ENCODE measurements around the gene WBP2NL.
A peak's percentile ranks its signal among the peaks of the same experiment; 100 is the strongest.

Gene WBP2NL

GRCh38 chr22:41979423-41980250, 19.0 kb upstream of the WBP2NL start:
- no peak for DNase-seq

DNA sequence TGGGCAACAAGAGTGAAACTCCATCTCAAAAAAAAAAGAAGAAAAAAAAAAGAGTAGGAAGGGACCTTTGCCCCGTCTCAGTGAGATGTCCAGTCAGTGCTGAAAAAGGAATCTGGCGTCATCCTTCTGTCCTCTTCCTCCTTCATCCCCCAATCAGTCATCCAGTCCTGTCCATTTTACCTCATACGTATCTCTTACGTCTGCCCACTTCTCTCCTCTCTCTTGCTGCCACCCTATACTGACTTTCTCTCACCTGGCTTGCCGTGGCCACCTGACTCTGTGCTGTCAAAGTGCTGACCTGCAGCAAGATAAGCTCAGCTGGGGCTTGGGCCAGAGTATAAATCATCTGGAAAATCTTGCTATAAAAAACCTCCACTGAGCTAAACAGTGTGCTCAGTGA, 15.7 kb upstream of the WBP2NL start:
- no peak for DNase-seq

GRCh38 chr22:41983513-41984405, 14.8 kb upstream of the WBP2NL start:
- no peak for DNase-seq

GRCh38 chr22:41987276-41987675, 11.3 kb upstream of the WBP2NL start:
- DNase-seq, result no peak

- no peak for DNase-seq
These were observed 9.3 kb upstream of the WBP2NL start for GRCh38 chr22:41989246-41989645.

GRCh38 chr22:41991111-41991510, 7.5 kb upstream of the WBP2NL start:
- no peak for DNase-seq

DNA sequence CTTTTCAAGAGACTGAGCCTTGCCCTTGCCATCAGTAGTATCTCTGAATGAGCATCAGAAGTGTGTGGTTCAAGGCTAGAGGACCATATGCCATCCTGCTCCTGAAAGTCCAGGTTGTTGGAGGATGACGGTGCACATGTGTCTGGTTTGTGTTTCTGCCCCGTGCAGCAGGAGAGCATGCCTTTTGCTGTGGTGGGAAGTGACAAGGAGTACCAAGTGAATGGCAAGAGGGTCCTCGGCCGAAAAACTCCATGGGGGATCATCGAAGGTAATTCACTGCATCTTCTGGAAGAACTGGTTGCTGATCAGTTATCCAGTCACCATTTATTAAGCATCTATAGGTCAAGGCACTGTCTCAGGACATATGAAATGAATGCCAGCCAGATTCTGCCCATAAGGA, 6.1 kb upstream of the WBP2NL start:
- peak; percentile 21 for DNase-seq

DNA sequence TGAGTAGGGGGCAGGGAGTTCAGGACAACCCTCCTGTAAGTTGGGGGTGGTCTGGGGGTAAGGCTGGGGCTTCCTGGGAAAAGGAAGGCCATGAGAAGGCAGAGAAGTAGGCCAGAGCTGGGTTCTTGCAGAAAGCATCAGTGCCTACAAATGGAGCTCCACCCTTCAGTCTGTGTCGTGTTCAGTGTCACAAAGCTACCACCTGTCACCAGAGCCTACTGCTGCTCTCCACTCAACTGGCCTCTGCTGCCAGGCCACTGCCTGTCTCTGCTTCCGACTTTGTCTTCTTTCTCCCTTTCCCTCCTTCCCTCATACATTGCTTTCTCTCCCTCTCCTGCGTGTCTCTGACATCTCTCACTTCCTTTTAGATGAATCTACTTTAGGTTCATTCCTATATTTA, 3.4 kb upstream of the WBP2NL start:
- no peak for DNase-seq

GRCh38 chr22:41996826-41997225, 1.8 kb upstream of the WBP2NL start:
- peak; percentile 51 for DNase-seq

GRCh38 chr22:42000466-42000865, 1.9 kb downstream of the WBP2NL start:
- DNase-seq, result no peak

GRCh38 chr22:42001121-42001520, 2.5 kb downstream of the WBP2NL start:
- no peak for DNase-seq

DNA sequence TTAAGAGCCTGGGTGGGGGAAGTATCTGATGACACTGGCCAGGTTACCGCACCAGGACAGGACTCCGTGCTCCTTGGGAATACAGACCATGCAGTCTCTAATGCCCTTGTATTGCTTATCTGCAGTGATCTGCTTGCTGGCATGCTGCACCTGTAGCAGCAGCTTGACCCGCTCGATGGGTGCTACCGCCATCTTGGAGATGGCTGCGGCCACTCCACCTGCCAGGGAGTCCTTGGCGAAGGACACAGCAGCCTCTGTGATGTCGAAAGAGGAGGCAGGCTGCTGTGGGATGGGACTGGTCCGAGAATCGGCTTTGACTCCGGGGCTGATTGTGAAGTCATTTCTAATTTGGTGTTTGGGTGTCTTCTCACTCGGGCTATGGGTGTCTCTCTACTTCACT, 3.1 kb downstream of the WBP2NL start:
- no peak for DNase-seq

GRCh38 chr22:42007922-42008321, 9.3 kb downstream of the WBP2NL start:
- DNase-seq, result no peak

DNA sequence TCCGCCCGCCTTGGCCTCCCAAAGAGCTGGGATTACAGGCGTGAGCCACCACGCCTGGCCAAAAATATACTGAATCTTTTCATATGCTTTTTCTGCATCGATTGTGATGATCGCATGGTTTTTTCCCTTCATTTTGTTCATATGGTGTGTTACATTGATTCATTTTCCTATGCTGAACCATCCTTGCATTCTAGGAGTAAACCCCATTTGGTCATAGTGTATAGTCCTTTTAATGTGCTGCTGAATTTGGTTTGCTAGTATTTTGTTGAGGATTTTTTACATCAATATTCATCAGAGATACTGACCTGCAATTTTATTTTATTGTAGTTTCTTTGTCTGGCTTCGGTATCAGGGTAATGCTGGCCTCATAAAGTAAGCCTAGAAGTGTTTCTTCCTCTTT, 12.2 kb downstream of the WBP2NL start:
- DNase-seq, result no peak

- DNase-seq, result no peak
These were observed 14.8 kb downstream of the WBP2NL start for GRCh38 chr22:42013385-42013784.

- no peak for DNase-seq
These were observed 17.5 kb downstream of the WBP2NL start for GRCh38 chr22:42016111-42016510.

DNA sequence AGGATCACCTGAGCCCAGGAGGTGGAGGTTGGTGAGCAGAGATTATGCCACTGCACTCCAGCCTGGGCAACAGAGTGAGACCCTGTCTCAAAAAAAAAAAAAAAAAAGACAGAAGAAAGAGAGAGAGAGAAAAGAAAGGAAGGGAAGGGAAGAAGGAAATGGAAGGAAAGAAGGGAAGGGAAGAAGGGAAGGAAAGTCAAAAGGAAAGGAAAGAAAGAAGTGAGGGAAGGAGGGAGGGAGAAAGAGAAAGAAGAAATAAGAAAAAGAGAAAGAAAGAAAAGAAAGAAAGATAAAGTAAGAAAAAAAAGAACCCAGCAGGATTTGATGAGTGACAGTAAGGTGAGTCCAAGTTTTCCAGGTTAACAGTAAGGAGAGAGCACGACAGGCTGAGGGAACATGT, 19.6 kb downstream of the WBP2NL start:
- no peak for DNase-seq

- no peak for DNase-seq
These were observed 23.0 kb downstream of the WBP2NL start for GRCh38 chr22:42021571-42021970.

DNA sequence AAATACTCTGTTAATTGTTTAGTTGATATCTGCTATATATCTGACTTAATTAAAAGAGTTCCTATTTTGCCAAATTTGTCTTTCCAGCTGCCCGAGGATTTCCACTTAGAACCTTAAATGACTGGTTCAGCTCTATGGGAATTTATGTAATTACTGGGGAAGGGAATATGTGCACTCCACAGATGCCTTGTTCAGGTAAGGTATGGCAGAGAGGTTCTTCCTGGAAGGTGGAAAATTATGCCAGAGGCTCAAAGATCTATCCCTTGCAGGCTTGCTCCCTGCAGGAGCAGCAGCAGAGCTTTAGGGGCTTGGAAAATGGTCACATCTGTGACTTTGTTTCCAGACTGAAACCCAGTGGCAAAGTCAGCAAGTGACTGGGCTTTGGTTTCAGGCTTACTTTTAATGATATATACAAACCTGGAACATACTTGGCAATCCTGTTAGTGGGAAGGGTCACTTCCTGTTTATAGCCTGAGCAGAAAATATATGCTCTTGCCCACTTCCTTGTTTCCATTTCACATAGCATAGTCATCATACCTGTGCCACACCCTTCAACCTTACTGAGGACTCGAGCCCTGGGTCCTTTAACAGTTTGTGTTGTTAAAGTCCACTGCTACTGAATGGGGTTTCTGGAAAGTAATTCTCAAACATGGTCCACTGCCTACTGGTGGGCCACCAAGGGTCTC, 23.7 kb downstream of the WBP2NL start:
- no peak for DNase-seq

- no peak for DNase-seq
These were observed 26.8 kb downstream of the WBP2NL start for GRCh38 chr22:42025421-42025820.

DNA sequence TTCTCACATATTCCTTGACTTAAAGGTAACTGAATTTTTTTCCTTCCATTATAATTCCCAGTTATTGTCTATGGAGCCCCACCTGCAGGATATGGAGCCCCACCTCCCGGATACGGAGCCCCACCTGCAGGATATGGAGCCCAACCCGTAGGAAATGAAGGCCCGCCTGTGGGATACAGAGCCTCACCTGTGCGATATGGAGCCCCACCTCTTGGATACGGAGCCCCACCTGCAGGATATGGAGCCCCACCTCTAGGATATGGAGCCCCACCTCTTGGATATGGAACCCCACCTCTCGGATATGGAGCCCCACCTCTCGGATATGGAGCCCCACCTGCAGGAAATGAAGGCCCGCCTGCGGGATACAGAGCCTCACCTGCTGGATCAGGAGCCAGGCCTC, 28.1 kb downstream of the WBP2NL start:
- DNase-seq, result no peak

DNA sequence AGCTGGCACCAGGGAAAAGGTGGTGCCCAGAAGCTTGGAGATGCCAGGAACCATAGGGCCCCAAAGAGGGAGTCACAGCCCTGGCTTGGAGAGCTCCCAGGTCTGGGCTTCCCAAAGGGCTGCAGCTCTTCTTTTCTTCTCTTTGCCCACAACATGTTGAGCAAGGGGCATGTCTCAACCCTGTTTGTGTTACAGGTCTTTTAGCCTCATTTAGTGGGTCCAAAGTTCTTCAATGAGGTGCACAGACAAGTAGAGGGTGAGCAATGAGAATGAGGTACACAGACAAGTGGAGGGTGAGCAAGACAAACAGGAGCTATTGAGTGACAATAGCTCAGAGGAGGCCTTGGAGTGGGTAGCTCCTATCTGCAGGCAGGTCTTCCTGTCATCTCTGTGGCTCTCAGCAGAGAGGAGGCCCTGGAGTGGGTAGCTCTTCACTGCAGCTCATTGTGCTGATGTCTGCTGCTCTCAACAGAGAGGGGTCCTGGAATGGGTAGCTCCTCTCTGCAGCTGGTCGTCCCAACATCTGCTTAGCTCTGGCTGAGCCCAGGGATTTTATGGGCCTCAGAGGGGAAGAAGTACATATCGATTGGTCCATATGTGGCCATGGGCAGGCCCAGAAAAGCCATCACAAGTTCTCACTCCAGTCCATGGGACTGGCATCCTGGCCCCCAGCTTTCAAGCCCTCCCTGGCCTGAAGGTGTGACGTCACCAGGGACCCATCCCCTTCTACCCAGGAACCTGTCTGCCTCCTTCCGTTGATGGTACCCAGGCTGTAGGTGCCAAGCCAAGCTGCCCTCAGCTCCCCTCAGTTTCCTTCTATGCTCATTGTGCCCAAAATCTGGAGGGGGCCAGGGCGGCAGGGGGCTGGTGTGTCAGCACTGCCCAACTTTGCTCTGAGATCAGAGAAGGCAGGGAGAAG, 34.9 kb downstream of the WBP2NL start:
- DNase-seq, result no peak
